Endothelial cell of umbilical vein (primary cell): Measurements from ENCODE around the gene ZSWIM6. TPM values are rescaled to one million over a fixed set of nuclear protein-coding genes. Genes with fewer than 3 reads are reported as not detected.

ENCODE experiments used
- BruUV-seq: library from RNA; stranded (reverse); fragments of 400-500 nt; replicated peaks from 2 replicates; lab custom pipeline; 2021; lab: Mats Ljungman, UMichigan
- CTCF ChIA-PET: fragments of 300-600, 350-600 bp; sonication (Branson Sonifier 250); formaldehyde crosslinking; loops from one replicate; lab custom pipeline; 2021; ENCODE audit warnings: antibody characterized with exemption, inconsistent platforms; lab: Charles Lee
- POLR2A ChIA-PET: fragments of 300-600, 350-600 bp; sonication (Branson Sonifier 250); formaldehyde crosslinking; loops from one replicate; lab custom pipeline; 2021; ENCODE audit warnings: antibody characterized with exemption, inconsistent platforms; lab: Charles Lee
- DNase-seq: peaks from one replicate; pipeline ENCODE4 v3.0.0-alpha.2; 2011; ENCODE audit warnings: low read depth, low spot score
- FAIRE-seq: peaks from 2 replicates; lab custom pipeline; 2011; peaks lifted over from hg19 to GRCh38; lab: Jason Lieb, UNC
- H2AFZ ChIP-seq: 2 replicates; pipeline ENCODE4 v1.6.0; 2012; ENCODE audit warnings: low read depth, low read length, control low read depth, inconsistent platforms
- H3K27ac ChIP-seq: 2 replicates; pipeline ENCODE4 v1.5.1; 2011; ENCODE audit warnings: low read depth, mild to moderate bottlenecking, control low read depth, low read length, moderate library complexity; ENCODE audit not compliant: insufficient read depth
- H3K27me3 ChIP-seq, 2 experiments: 2 replicates each; pipeline versions ENCODE4 v1.6.0 to v1.6.1; 2011; ENCODE audit warnings: low read length in 2 of 2, mixed read lengths in 1 of 2; ENCODE audit not compliant: control insufficient read depth in 2 of 2, insufficient read depth in 2 of 2
- H3K36me3 ChIP-seq, 2 experiments: 2 replicates in 1 of 2; 3 replicates in 1 of 2; pipeline ENCODE4 v1.5.1; 2011; ENCODE audit warnings: low read length in 2 of 2, mild to moderate bottlenecking in 1 of 2, moderate library complexity in 1 of 2; ENCODE audit not compliant: control insufficient read depth in 2 of 2, insufficient read depth in 2 of 2; ENCODE audit errors: extremely low read depth in 1 of 2
- H3K4me1 ChIP-seq: 3 replicates; pipeline ENCODE4 v1.5.1; 2011; ENCODE audit warnings: mild to moderate bottlenecking, low read length; ENCODE audit not compliant: control insufficient read depth, insufficient read depth; ENCODE audit errors: extremely low read depth
- H3K4me2 ChIP-seq: 2 replicates; pipeline ENCODE4 v1.6.1; 2011; ENCODE audit warnings: low read length, control low read depth, mixed read lengths; ENCODE audit not compliant: insufficient read depth
- H3K4me3 ChIP-seq, 3 experiments: fragments of 200-600 bp in 1 of 3; sonication (generic), shearing (Covaris generic) in 1 of 3; replicated peaks in 1 of 3; 2 replicates each; pipeline ENCODE4 v1.5.1; 2011 to 2016; ENCODE audit warnings: control low read depth in 3 of 3, low read length in 3 of 3, mild to moderate bottlenecking in 2 of 3, inconsistent platforms in 1 of 3, low read depth in 1 of 3, moderate library complexity in 1 of 3; ENCODE audit not compliant: insufficient read depth in 1 of 3
- H3K79me2 ChIP-seq: 2 replicates; pipeline ENCODE4 v1.6.0; 2012; ENCODE audit warnings: low read length, inconsistent platforms; ENCODE audit not compliant: control insufficient read depth, insufficient read depth
- H3K9ac ChIP-seq: replicated peaks from 2 replicates; pipeline ENCODE3; 2011; ENCODE audit warnings: low read length, control low read depth; ENCODE audit not compliant: insufficient read depth; ENCODE audit errors: extremely low read depth
- H3K9me1 ChIP-seq: replicated peaks from 3 replicates; pipeline ENCODE4 v1.6.0; 2011; ENCODE audit warnings: mild to moderate bottlenecking, low read length; ENCODE audit not compliant: control insufficient read depth, insufficient read depth; ENCODE audit errors: extremely low read depth
- H3K9me3 ChIP-seq: replicated peaks from 2 replicates; pipeline ENCODE4 v1.5.1; 2012; ENCODE audit warnings: low read length, inconsistent platforms; ENCODE audit not compliant: control insufficient read depth, insufficient read depth
- H4K20me1 ChIP-seq: replicated peaks from 2 replicates; pipeline ENCODE3; 2011; ENCODE audit warnings: mild to moderate bottlenecking, low read length; ENCODE audit not compliant: control insufficient read depth, insufficient read depth; ENCODE audit errors: extremely low read depth
- CTCF ChIP-seq, 2 donors: IDR thresholded peaks; 1 replicate in 1 of 2; 2 replicates in 1 of 2; pipeline ENCODE4 v1.5.1; 2011; ENCODE audit warnings: low read length in 2 of 2, mild to moderate bottlenecking in 2 of 2, moderate library complexity in 2 of 2, control low read depth in 1 of 2, inconsistent platforms in 1 of 2, low read depth in 1 of 2; ENCODE audit not compliant: insufficient read depth in 1 of 2; ENCODE audit errors: extremely low read depth in 1 of 2
- EZH2 ChIP-seq: IDR thresholded peaks from 2 replicates; pipeline ENCODE4 v1.6.1; 2012; ENCODE audit warnings: borderline replicate concordance, low read depth, mild to moderate bottlenecking, moderate library complexity, low read length, inconsistent platforms; ENCODE audit not compliant: severe bottlenecking
- FOS ChIP-seq: IDR thresholded peaks from 2 replicates; pipeline ENCODE4 v1.6.1; 2011; ENCODE audit warnings: mild to moderate bottlenecking, low read length, moderate library complexity, borderline replicate concordance; ENCODE audit not compliant: insufficient read depth
- GATA2 ChIP-seq: IDR thresholded peaks from 2 replicates; pipeline ENCODE4 v1.7.0; 2011; ENCODE audit warnings: low read depth, mild to moderate bottlenecking, moderate library complexity, mixed read lengths, low read length; ENCODE audit not compliant: insufficient read length, insufficient read depth
- JUN ChIP-seq: IDR thresholded peaks from 2 replicates; pipeline ENCODE4 v1.6.1; 2011; ENCODE audit warnings: borderline replicate concordance, low read depth; ENCODE audit not compliant: insufficient read length, insufficient read depth
- MAX ChIP-seq: IDR thresholded peaks from 2 replicates; pipeline ENCODE4 v1.6.1; 2011; ENCODE audit not compliant: insufficient read depth, insufficient read length
- MYC ChIP-seq: IDR thresholded peaks from one replicate; pipeline ENCODE4 v1.6.1; 2011; ENCODE audit warnings: mild to moderate bottlenecking, low read depth, low read length
- POLR2A ChIP-seq: IDR thresholded peaks from 2 replicates; pipeline ENCODE4 v1.6.1; 2012; ENCODE audit warnings: low read depth, mild to moderate bottlenecking, control low read depth, low read length
- POLR2AphosphoS5 ChIP-seq: IDR thresholded peaks from 2 replicates; pipeline ENCODE4 v1.6.1; 2012; ENCODE audit warnings: low read depth, mild to moderate bottlenecking, control low read depth, low read length, moderate library complexity; ENCODE audit not compliant: insufficient read depth
- dilution Hi-C: fragments of 300-500 bp; cut with MboI; formaldehyde crosslinking; loops from one replicate; pipeline ENCODE4 v1.15.0; 2019; ENCODE audit warnings: low sequenced_read_pairs; ENCODE audit not compliant: extremely low pct_ligation_motif_present
- intact Hi-C: fragments of 100-400 bp; cut with micrococcal nuclease; formaldehyde crosslinking; loops from one replicate; pipeline ENCODE4 v1.10.0; 2022
- polyA plus RNA-seq, 4 experiments: library from polyadenylated mRNA; depleted of rRNA in 3 of 4; stranded (reverse) in 3 of 4; unstranded in 1 of 4; fragments of >200 nt; gene quantifications; 2 replicates each; pipeline versions ENCODE4 v1.2.1 to v1.2.3, GENCODE V29; 2011 to 2012; ENCODE audit warnings: missing spikeins in 1 of 4
- total RNA-seq: library from RNA; stranded (reverse); gene quantifications from 2 replicates; pipeline ENCODE4 v1.2.3, GENCODE V29; 2021

The ZSWIM6 gene
- total and polyA plus RNA-seq, 2 donors (not counting 3 experiments of a cell fraction or from before 2014, with no cell fraction given) = 14.9 to 25.3 TPM

- dilution Hi-C loops = no loop called here
- Histone ChIP-seq H3K79me2 (no peaks in the 10 kb centered on the region), H4K20me1 (no peaks in the 10 kb centered on the region), H3K9me3 (no peaks in the 10 kb centered on the region), H3K4me2 (peak overlapping the region; percentile 72), H3K4me1 (peaks cover 20% of the 10 kb centered on the region), H3K36me3 (no peaks in the 10 kb centered on the region), H3K27ac (peak overlapping the region; percentile 44), H3K9me1 (no peaks in the 10 kb centered on the region), H3K9ac (peak overlapping the region; percentile 4), H2AFZ (peak overlapping the region; percentile 89), H3K27me3 (no peaks in the 10 kb centered on the region), H3K4me3 (peak overlapping the region in 1 of 3 experiments; percentile 3)
- ChIA-PET CTCF (interaction anchor here (0.7 to 1.4 kb wide), 12 partner anchors 8 to 79 kb away, joined by 3 to 7 read pairs (median 4); no protein-coding TSS in a partner anchor), POLR2A (interaction anchor here (0.9 to 1.5 kb wide), 3 partner anchors 11 to 41 kb away, joined by 3 read pairs; no protein-coding TSS in a partner anchor)
- TF ChIP-seq MYC (no peak), JUN (peak; percentile 19), GATA2 (no peak), POLR2A (no peak), EZH2 (no peak), CTCF (IDR thresholded peaks at IDR 0.05; ENCODE audit: extremely low read depth in 1 of 2, insufficient read depth in 1 of 2, low read depth in 1 of 2, low read length in 2 of 2) (no peak), MAX (no peak), FOS (peak; percentile 26), POLR2AphosphoS5 (peak; percentile 53)
- FAIRE-seq = peak; percentile 61
- no TSS peak for BruUV-seq
- DNase-seq = peak; percentile 83
- intact Hi-C loops = no loop called here
Observed at GRCh38 chr5:61290791-61291210, 41.3 kb upstream of the ZSWIM6 start.
